DMS 273 (cell line): ENCODE data around the gene EGR4.

Experiments used
- DNase-seq: peaks from one replicate; lab custom pipeline; 2025; ENCODE audit not compliant: unreplicated experiment; lab: John Stamatoyannopoulos, UW

EGR4 gene

GRCh38 chr2:73290049-73290839, 3.1 kb downstream of the EGR4 start:
- DNase-seq: peak; percentile 85

DNA sequence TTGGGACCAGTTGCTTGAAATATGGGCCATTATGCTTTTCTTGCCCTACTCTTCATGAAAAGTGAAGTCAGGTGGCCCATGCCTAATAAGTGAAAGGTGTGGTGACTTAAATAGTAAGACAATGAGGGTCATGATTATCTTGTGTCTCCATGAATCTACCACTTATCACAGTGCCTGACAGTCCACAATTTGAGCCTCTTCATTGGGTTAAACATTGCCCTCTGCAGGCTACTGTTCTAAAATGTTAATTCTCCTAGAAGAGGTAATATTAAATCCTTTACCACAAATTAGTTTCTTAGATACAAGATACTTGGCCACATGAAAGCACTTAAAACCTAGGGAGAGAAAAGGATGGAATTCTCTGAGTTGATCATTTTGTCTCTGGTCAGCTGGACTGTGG, 4.0 kb downstream of the EGR4 start:
- DNase-seq: peak; percentile 25

DNA sequence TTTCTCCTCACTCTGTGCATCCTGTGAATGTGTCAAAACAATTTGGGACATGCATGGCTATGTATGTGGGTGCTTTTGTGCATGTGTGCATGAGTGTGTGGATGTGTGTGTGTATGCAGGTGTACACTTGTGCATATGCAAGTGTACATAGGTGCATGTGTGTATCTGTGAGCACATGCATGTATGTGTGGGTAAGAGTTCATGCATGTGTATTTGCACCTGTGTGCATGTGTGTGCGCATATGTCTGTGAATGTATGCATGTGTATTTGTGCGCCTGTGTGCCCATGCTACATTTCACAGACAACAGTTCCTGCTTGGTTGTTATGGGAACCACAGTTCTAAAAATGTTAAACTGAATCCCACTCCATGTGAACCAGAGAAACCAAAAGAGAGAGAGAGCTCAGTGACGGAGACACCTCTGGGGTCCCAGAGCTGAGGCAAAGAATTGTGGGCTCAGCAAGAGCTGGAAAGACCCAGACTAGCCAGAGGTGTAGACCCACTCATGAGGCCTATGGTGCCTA, 7.2 kb downstream of the EGR4 start:
- no peak for DNase-seq

GRCh38 chr2:73285159-73285739, 8.1 kb downstream of the EGR4 start:
- DNase-seq: peak; percentile 73

DNA sequence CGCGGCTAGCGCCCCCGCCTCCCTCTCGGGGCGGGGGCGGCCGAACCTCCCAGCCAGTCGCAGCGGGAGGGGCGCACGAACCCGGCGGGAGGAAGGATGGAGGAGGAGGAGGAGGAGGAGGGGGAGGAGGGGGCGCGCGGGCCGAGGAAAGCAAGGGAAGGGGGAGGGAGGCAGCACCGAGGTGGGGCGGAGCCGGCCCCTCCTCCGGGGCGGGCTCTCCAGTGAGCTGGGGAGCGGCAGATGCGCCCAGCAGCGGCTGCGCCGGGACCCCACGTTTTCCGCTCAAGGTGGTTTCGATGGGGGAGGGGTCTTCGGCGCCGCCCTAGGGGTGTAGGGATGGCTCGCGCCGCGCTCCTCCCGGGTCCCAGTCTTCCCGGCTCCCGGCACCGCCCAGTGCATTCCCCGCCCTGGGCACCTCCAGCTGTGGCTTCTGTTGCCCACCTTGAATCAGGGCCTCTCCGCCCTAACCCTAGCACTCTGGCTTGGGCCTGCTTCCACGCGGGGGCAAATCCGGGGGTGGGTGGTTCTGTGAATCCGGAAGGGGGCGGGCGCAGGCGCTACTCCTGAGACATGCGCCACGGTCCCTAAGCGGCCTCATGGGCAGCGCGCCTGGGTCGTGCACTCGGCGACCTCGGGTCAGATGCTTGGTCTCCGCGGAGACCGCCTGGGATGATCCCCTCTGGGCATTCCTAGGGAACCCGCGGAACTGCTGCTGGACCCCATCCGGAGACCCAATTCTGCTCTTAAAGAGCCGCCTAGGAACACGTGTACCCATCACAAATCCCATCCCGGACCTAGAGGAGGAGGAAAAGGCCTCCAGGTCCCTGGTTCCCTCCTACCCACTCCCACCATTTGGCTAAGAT, 8.8 kb downstream of the EGR4 start, which contains the start of gene FBXO41:
Gene FBXO41 (minus strand): TSS at position 183 of the 863 bp plus-strand sequence. CDS start 14,848 bp downstream, outside the sequence.
- DNase-seq: peak; percentile 92

GRCh38 chr2:73283545-73284295, 9.6 kb downstream of the EGR4 start:
- DNase-seq: peak; percentile 69

- DNase-seq: peak; percentile 36
Observed at GRCh38 chr2:73282924-73283544, 10.3 kb downstream of the EGR4 start.

GRCh38 chr2:73281244-73281643, 12.1 kb downstream of the EGR4 start:
- DNase-seq: no peak

DNA sequence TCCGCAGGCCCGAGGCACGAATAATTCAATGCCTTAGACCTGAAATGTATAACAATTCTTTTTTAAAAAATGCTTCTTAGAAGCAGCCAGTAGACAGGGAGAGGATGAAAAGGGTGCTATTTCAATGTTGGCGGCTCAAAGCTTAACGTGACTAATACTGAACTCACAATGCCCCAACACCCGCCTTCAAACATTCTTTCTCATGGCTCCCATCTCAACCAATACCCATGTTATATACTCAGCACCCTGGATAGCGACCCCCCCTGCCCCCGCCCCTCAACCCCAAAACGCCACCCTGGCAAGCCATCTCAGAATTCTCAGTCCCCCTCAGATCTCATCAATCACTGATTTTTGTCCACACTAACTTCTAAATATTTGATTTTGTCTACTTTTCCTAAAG, 13.5 kb downstream of the EGR4 start:
- no peak for DNase-seq

DNA sequence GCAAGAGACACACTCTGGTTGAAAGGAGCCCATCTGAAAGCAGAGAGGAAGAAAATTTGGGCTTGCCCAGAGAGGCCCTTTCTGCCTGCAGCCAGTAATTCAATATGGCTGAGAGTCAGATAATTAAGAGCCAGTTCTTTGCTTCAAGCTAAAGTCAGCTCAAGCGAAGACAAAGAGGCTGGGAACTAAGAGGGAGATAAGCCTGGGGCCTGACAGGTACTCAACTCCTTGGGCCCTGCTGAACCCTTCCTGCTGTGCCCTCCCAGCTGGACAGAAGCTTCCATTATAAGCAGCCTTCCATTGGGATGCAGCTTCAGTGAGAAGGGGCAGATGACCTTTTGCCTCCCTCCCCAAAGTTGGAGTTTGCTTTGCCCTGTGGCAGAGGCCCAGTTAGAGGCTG, 21.1 kb downstream of the EGR4 start:
- no peak for DNase-seq

- no peak for DNase-seq
Observed at GRCh38 chr2:73269686-73270465, 23.5 kb downstream of the EGR4 start.

- DNase-seq: peak; percentile 82
Observed at GRCh38 chr2:73268830-73269685, 24.3 kb downstream of the EGR4 start.

DNA sequence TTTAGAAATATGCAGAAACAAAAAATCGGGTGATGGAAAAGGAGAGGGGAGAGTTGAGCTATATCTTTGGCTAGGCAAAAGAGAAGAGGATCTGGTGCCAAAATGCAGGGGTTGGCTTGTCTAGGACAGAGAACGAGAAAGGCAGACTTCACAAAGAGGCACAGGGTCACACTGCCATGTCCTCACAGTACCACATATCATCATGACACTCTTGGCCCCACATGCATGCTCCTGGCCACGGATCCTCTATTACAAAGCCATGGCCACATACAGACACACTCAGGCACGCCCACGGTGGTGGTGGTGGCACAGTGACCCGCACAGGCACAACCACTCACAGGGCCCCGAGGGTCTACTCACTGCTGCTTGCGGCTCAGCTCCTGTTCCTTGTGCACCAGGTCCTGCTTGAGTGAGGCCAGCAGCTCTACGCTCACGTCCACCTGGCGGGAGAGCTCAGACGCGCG, 24.9 kb downstream of the EGR4 start:
- DNase-seq: no peak

GRCh38 chr2:73267008-73267407, 26.3 kb downstream of the EGR4 start:
- no peak for DNase-seq

- no peak for DNase-seq
Observed at GRCh38 chr2:73266061-73266901, 27.1 kb downstream of the EGR4 start.

DNA sequence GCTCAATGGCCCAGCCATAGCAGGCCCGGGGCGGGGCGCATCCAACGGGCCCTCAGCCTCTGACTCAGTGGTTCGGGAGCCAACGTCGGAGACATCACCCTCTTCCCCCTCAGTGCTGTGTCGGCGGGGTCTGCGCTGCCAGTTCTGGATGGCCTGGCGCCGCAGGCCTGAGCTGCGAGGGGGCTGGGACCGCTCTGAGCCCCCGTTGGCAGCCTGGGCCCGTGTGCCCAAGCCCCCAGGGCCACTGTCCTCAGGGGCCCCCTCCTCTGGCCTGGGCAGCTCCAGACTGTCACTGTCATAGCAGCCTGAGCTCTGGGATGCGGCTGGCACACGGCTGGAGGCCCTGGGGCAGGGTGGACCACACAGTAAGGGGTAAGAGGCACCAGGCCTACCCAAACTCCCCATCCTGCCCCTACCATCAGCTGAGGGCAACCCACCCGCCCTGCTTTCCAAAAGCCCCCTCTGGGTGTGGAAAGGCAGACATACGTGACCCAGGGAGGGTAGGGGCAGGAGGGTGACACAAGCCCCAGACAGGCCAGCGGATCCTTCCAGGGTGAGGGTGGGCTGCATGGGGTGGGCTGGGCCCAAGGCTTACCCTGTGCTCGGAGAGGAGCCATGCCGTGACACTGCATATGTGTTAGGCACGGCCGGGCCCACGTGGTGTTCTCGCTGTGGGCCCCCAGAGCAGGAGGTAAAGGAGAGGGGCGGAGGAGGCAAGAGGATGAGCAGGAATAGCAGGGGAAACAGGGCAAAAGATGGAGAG, 27.9 kb downstream of the EGR4 start:
- DNase-seq: no peak

DNA sequence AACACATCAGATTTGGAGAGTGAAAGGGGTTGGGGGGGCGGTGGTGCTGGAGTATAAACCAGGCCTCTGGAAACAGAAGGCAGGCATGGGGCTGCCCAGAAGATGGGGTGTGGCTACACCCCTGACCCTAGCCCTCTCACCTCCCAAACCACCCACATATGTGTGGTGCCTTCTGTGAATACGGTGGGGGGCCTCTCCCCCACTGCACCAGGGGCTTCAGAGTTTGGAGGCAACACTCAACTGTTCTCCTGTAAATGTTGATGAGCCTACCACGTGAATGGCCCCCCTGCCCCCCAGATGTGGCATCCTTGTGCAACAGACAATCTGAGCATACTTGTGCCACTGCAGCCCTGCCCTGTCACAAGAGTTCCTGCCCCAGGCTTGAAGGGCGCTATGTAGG, 28.6 kb downstream of the EGR4 start:
- DNase-seq: no peak
